GM19397 (cell line): ENCODE measurements around the gene BCL3.
"Not testable (repeated sequence)": the region's sequence is repeated elsewhere in the genome, so short reads cannot be mapped to it uniquely, and the experiment has no call there.

Experiments
- ATAC-seq: cut with Tn5 transposase; IDR thresholded peaks from one replicate; pipeline ENCODE4 v1.9.1; 2021; ENCODE audit warnings: mild to moderate bottlenecking, moderate library complexity; ENCODE audit not compliant: unreplicated experiment

Gene BCL3

GRCh38 chr19:44720396-44720795 is 28.1 kb upstream of the BCL3 start:
- ATAC-seq = not testable (repeated sequence)

GRCh38 chr19:44720945-44721344 is 27.6 kb upstream of the BCL3 start:
- ATAC-seq = no peak

- ATAC-seq = not testable (repeated sequence)
These were observed 27.1 kb upstream of the BCL3 start for GRCh38 chr19:44721369-44721768.

GRCh38 chr19:44722131-44723121 is 26.1 kb upstream of the BCL3 start:
- ATAC-seq = no peak

GRCh38 chr19:44723299-44723951 is 25.1 kb upstream of the BCL3 start:
- ATAC-seq = peak; percentile 30

- peak; percentile 72 for ATAC-seq
These were observed 24.6 kb upstream of the BCL3 start for GRCh38 chr19:44723952-44724319.

GRCh38 chr19:44725251-44725650 is 23.3 kb upstream of the BCL3 start:
- ATAC-seq = no peak

GRCh38 chr19:44725684-44726083 is 22.8 kb upstream of the BCL3 start:
- no peak for ATAC-seq

- no peak for ATAC-seq
These were observed 22.0 kb upstream of the BCL3 start for GRCh38 chr19:44726465-44726864.

GRCh38 chr19:44728178-44728577 is 20.3 kb upstream of the BCL3 start:
- ATAC-seq = no peak

GRCh38 chr19:44729516-44730033 is 18.9 kb upstream of the BCL3 start:
- ATAC-seq = no peak

GRCh38 chr19:44731081-44731480 is 17.4 kb upstream of the BCL3 start:
- ATAC-seq = no peak

GRCh38 chr19:44731622-44732021 is 16.9 kb upstream of the BCL3 start:
- ATAC-seq = no peak

GRCh38 chr19:44732235-44733014 is 16.1 kb upstream of the BCL3 start:
- no peak for ATAC-seq

GRCh38 chr19:44734357-44734756 is 14.2 kb upstream of the BCL3 start:
- no peak for ATAC-seq

- ATAC-seq = no peak
These were observed 13.5 kb upstream of the BCL3 start for GRCh38 chr19:44735011-44735410.

GRCh38 chr19:44737238-44738071 is 11.1 kb upstream of the BCL3 start:
- no peak for ATAC-seq

GRCh38 chr19:44738136-44738535 is 10.4 kb upstream of the BCL3 start:
- no peak for ATAC-seq

GRCh38 chr19:44738603-44739558 is 9.6 kb upstream of the BCL3 start:
- no peak for ATAC-seq
